ENCODE data around the gene IGFL2.

GRCh38 chr19:46180701-46181387, 32.8 kb downstream of the IGFL2 start:
- TF ChIP-seq CTCF (IDR thresholded peaks at IDR 0.05 in 8 of 11, conservative IDR thresholded peaks at IDR 0.05 in 3 of 11) = no peak
- TF ChIP-seq POLR2AphosphoS5 (IDR thresholded peaks at IDR 0.05) = no peak
